ENCODE measurements around the gene SPAG6. TPM values are rescaled to one million over a fixed set of nuclear protein-coding genes. Genes with fewer than 3 reads are reported as not detected.

SPAG6 gene
- total and polyA plus RNA-seq, 8 donors, result 1.4 to 14.0 (median 7.4) TPM; not detected in 1

GRCh38 chr10:22454634-22455033 lies 109.3 kb downstream of the SPAG6 start:
- Histone ChIP-seq H3K27ac (no peak overlapping the region), H3K36me3 (no peaks in the 10 kb centered on the region), H3K4me3 (no peak overlapping the region), H3K4me1 (no peaks in the 10 kb centered on the region), H3K9me3 (no peaks in the 10 kb centered on the region), H3K27me3 (no peaks in the 10 kb centered on the region)
- DNase-seq, result no peak
- intact Hi-C loops (cut with DNase I), result no loop called here
- no peak for ATAC-seq
- TF ChIP-seq CTCF (IDR thresholded peaks at IDR 0.05), result no peak

- H3K27me3 ChIP-seq, result no peaks in the 10 kb centered on the region
- H3K27ac ChIP-seq, result no peak overlapping the region
- no peaks in the 10 kb centered on the region for H3K36me3 ChIP-seq
- no peaks in the 10 kb centered on the region for H3K9me3 ChIP-seq
- ATAC-seq (no peak), DNase-seq (no peak)
- H3K4me3 ChIP-seq, result no peak overlapping the region
- TF ChIP-seq CTCF (IDR thresholded peaks at IDR 0.05), result no peak
- intact Hi-C loops (cut with DNase I), result no loop called here
- H3K4me1 ChIP-seq, result no peaks in the 10 kb centered on the region
These were observed 110.0 kb downstream of the SPAG6 start for GRCh38 chr10:22455068-22455857.

- Histone ChIP-seq H3K36me3 (no peaks in the 10 kb centered on the region), H3K4me1 (no peaks in the 10 kb centered on the region), H3K9me3 (no peaks in the 10 kb centered on the region), H3K4me3 (no peak overlapping the region), H3K27ac (no peak overlapping the region), H3K27me3 (no peaks in the 10 kb centered on the region)
- intact Hi-C loops (cut with DNase I), result no loop called here
- no peak for ATAC-seq
- TF ChIP-seq CTCF (IDR thresholded peaks at IDR 0.05), result no peak
- no peak for DNase-seq
These were observed 111.2 kb downstream of the SPAG6 start for GRCh38 chr10:22456486-22456885.

GRCh38 chr10:22458272-22459038 lies 113.2 kb downstream of the SPAG6 start:
- Histone ChIP-seq H3K9me3 (no peaks in the 10 kb centered on the region), H3K4me1 (no peaks in the 10 kb centered on the region), H3K36me3 (no peaks in the 10 kb centered on the region), H3K27me3 (no peaks in the 10 kb centered on the region), H3K4me3 (no peak overlapping the region), H3K27ac (no peak overlapping the region)
- DNase-seq (no peak), ATAC-seq (no peak)
- intact Hi-C loops (cut with DNase I), result no loop called here
- TF ChIP-seq CTCF (IDR thresholded peaks at IDR 0.05), result no peak

GRCh38 chr10:22459496-22459895 lies 114.2 kb downstream of the SPAG6 start:
- Histone ChIP-seq H3K9me3 (no peaks in the 10 kb centered on the region), H3K27ac (no peak overlapping the region), H3K4me1 (no peaks in the 10 kb centered on the region), H3K27me3 (no peaks in the 10 kb centered on the region), H3K4me3 (no peak overlapping the region), H3K36me3 (no peaks in the 10 kb centered on the region)
- intact Hi-C loops (cut with DNase I), result no loop called here
- DNase-seq, result no peak
- TF ChIP-seq CTCF (IDR thresholded peaks at IDR 0.05), result no peak
- ATAC-seq, result no peak
